Glomerular visceral epithelial cell (primary cell): ENCODE data around the gene KRIT1.
"Not testable (repeated sequence)": the region's sequence is repeated elsewhere in the genome, so short reads cannot be mapped to it uniquely, and the experiment has no call there.

ENCODE experiments used
- DNase-seq: peaks from one replicate; pipeline ENCODE4 v3.0.0-alpha.2; 2016; ENCODE audit errors: extremely low spot score

KRIT1 gene

GRCh38 chr7:92246360-92247101, 817 bp upstream of the KRIT1 start:
- DNase-seq = peak; percentile 20

DNA sequence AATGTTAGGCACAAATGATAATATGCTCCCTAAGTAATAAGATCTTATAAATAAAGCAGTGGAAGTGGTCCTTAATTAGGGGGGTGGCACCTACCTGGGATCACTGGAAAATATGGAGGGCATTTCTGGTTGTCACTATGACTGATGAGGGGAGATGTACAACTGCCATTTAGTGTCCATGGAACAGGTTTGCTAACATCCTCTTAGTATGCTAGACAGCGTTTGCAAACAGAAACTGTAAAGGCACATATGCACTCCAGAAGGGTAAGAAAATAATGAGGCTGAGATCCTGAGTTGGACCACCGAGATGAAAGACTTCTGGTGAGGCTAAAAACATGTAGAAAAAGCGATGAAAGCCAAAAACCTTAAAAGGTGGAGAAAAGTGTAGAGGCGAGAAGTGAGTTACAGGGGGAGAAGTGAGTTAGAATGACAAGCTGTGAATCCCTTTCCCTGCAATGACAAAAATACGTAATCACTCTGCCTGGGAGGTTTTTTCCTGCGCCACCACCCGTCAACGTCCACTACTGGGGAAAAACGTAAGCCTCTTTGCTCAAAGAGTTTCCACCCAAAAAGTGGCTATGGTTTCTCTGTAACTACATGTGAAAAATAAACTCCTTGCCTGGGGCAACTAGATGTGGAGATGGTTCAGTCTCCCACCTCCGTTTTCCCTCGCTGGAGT, 767 bp downstream of the KRIT1 start:
- DNase-seq = peak; percentile 11

- no peak for DNase-seq
Observed at GRCh38 chr7:92242972-92243371, 2.7 kb downstream of the KRIT1 start.

- DNase-seq = no peak
Observed at GRCh38 chr7:92230547-92230946, 15.2 kb downstream of the KRIT1 start.

DNA sequence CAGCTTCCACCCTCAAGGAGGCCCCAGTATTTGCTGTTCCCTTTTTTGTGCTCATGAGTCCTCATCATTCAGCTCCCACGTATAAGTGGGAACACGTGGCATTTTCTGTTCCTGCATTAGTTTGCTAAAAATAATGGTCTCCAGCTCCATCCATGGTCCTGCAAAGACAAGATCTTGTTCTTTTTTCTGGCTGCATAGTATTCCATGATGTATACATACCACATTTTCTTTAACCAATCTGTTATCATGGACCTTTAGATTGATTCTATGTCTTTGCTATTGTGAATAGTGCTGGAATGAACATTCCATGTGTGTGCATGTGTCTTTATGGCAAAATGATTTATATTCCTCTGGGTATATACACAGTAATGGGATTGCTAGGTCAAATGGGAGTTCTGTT, 17.0 kb downstream of the KRIT1 start:
- no peak for DNase-seq

DNA sequence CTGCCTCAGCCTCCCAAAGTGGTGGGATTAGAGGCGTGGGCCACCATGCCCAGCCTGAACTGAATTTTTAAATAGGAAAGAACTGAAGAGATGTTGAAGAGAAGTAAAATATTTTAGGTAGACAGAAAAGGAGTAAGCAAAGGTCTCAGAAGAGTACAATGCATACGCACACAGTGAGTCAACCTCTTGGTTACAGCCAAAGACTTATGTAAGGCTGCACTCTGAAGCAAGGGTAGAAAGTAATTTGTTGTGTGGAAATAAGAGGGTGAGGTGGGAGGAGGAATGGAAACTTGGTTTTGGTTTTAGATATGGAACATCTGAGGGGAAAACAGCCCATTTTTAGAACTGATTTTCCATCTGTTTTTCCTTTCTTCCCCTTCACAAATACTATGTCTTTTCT, 17.6 kb downstream of the KRIT1 start:
- no peak for DNase-seq

GRCh38 chr7:92226981-92227380, 18.7 kb downstream of the KRIT1 start:
- no peak for DNase-seq

- no peak for DNase-seq
Observed at GRCh38 chr7:92221766-92222165, 23.9 kb downstream of the KRIT1 start.

- no peak for DNase-seq
Observed at GRCh38 chr7:92206672-92207071, 39.0 kb downstream of the KRIT1 start.

DNA sequence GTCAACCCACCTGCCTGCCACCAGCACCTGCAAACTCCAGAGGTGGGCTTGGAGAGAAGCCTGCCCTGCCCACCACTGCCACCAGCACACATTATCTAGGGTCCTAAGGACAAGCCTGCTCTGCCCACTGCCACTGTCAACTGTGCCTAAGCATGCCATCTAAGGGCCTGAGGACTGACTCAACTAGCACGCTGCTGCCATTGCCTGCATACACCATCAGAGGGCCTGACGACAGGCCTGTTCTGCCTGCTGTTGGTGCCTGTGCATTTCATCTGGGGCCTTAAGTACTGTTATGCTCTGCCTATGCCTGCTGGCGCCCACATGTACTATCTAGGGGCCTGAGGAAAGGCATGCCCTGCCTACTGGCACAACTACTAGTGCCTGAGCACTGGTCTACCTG, 39.7 kb downstream of the KRIT1 start:
- DNase-seq = no peak

- no peak for DNase-seq
Observed at GRCh38 chr7:92200791-92201190, 44.9 kb downstream of the KRIT1 start.

DNA sequence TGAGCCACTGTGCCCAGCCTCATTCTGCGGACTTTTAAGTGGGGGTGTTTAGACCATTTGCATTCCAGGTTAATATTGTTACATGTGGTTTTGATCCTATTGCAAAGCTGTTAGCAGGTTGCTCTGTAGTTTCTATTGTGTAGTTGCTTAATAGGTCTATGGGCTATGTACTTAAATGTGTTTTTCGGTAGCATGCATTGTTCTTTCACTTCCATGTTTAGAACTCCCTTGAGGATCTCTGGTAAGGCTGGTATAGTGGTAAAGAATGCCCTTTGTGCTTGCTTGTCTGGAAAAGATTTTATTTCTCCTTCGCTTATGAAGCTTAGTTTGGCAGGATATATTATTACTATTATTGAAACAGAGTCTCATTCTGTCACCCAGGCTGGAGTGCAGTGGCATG, 53.4 kb downstream of the KRIT1 start:
- no peak for DNase-seq

- DNase-seq = not testable (repeated sequence)
Observed at GRCh38 chr7:92189246-92189645, 56.5 kb downstream of the KRIT1 start.

DNA sequence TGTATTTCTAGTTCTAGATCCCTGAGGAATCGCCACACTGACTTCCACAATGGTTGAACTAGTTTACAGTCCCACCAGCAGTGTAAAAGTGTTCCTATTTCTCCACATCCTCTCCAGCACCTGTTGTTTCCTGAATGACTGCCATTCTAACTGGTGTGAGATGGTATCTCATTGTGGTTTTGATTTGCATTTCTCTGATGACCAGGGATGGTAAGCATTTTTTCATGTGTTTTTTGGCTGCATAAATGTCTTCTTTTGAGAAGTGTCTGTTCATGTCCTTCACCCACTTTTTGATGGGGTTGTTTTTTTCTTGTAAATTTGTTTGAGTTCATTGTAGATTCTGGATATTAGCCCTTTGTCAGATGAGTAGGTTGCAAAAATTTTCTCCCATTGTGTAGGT, 61.4 kb downstream of the KRIT1 start:
- DNase-seq = not testable (repeated sequence)

DNA sequence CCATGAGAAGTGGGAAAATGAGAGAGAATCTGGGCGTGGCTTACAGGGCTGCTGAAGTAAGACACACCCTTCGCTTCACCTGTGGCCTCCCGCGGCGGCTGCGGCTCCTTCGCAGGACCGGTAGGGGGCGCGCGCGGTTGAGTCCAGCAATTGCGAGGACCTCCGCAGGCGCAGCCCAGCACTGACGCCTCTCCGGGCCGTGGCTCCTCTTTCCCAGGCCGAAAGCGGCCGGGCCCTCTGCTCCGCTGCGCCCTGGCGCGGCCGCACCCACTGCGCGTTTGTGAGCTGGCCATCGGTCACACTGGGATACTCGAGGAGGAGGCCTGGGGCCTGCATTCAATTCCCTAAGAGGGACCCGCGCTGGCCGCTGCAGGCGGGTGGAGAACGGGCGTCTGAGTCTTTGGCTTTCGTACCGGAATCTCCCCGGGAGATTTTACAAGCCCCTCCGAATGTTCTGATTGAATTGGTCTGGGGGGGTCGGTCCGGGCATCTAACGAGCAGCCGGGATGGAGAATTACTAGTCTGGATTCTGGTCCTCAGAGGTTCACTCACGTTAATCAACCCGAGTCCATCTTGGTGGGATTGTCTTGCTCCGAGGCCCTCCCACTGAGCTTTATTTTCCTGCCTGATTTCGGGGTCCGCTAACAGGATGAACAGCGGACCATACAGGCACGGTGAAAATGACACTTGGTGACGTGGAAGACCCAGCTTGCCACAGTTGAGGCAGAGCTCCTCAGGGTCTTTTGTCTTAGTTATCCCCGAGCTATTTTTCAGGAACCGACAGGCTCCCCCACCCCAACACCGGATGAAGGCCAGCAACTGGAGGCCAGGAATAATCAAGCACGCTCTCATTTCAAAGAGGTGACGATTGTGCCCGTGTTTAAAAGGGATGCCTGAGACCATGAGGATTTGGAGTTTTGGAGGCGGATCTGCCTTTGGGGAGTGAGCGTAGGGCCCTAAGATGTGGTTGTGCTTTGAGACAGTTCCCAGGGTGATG, 66.5 kb downstream of the KRIT1 start, which contains the start of gene LRRD1:
Gene LRRD1 (minus strand): TSS at position 215 of the 997 bp plus-strand sequence. CDS start 13,940 bp downstream, outside the sequence.
- DNase-seq = peak; percentile 79

GRCh38 chr7:92177362-92177761, 68.4 kb downstream of the KRIT1 start:
- DNase-seq = peak; percentile 25

- not testable (repeated sequence) for DNase-seq
Observed at GRCh38 chr7:92169529-92169928, 76.2 kb downstream of the KRIT1 start.

DNA sequence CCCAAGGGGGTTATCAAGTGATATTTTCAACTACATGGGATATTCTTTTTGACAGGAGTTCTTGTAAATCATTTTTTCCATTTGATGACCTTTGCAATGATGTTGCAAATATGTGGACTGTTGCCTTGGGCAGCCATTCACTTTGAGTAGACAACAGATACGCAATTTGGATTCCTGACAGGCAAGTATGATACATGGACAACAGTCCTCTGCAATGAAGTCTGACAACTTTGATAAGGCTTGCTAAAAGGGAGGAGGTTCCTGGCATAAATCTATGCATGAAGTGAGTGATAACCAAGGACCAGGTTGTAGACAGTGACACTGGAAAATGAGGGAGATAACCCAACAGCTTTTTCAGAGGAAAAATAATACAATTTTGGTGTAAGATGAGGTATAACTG, 84.4 kb downstream of the KRIT1 start:
- no peak for DNase-seq

GRCh38 chr7:92158660-92159575, 86.8 kb downstream of the KRIT1 start:
- peak; percentile 41 for DNase-seq

- no peak for DNase-seq
Observed at GRCh38 chr7:92156990-92157389, 88.7 kb downstream of the KRIT1 start.
